ENCODE data around the gene KIF6.

The KIF6 gene

GRCh38 chr6:39476151-39476550 is 249.1 kb downstream of the KIF6 start:
- TF ChIP-seq GATA2 (IDR thresholded peaks at IDR 0.05; ENCODE audit: low read depth, low read length): no peak
- TF ChIP-seq GATA3 (IDR thresholded peaks at IDR 0.05; ENCODE audit: low read depth, low read length): no peak

GRCh38 chr6:39471954-39472659 is 253.1 kb downstream of the KIF6 start:
- TF ChIP-seq GATA2 (IDR thresholded peaks at IDR 0.05; ENCODE audit: low read depth, low read length) (no peak), GATA3 (IDR thresholded peaks at IDR 0.05; ENCODE audit: low read depth, low read length) (no peak)

GRCh38 chr6:39470506-39470905 is 254.7 kb downstream of the KIF6 start:
- TF ChIP-seq GATA3 (IDR thresholded peaks at IDR 0.05; ENCODE audit: low read depth, low read length): no peak
- no peak for TF ChIP-seq GATA2 (IDR thresholded peaks at IDR 0.05; ENCODE audit: low read depth, low read length)

GRCh38 chr6:39468385-39468784 is 256.8 kb downstream of the KIF6 start:
- TF ChIP-seq GATA2 (IDR thresholded peaks at IDR 0.05; ENCODE audit: low read depth, low read length) (no peak), GATA3 (IDR thresholded peaks at IDR 0.05; ENCODE audit: low read depth, low read length) (no peak)

- TF ChIP-seq GATA2 (IDR thresholded peaks at IDR 0.05; ENCODE audit: low read depth, low read length) (no peak), GATA3 (IDR thresholded peaks at IDR 0.05; ENCODE audit: low read depth, low read length) (no peak)
These were observed 258.6 kb downstream of the KIF6 start for GRCh38 chr6:39466631-39467030.

- TF ChIP-seq GATA2 (IDR thresholded peaks at IDR 0.05; ENCODE audit: low read depth, low read length): no peak
- no peak for TF ChIP-seq GATA3 (IDR thresholded peaks at IDR 0.05; ENCODE audit: low read depth, low read length)
These were observed 259.7 kb downstream of the KIF6 start for GRCh38 chr6:39465539-39465938.

GRCh38 chr6:39464067-39464466 is 261.1 kb downstream of the KIF6 start:
- TF ChIP-seq GATA3 (IDR thresholded peaks at IDR 0.05; ENCODE audit: low read depth, low read length) (peak; percentile 89), GATA2 (IDR thresholded peaks at IDR 0.05; ENCODE audit: low read depth, low read length) (peak; percentile 88)

GRCh38 chr6:39453956-39454524 is 271.2 kb downstream of the KIF6 start:
- TF ChIP-seq GATA3 (IDR thresholded peaks at IDR 0.05; ENCODE audit: low read depth, low read length): no peak
- no peak for TF ChIP-seq GATA2 (IDR thresholded peaks at IDR 0.05; ENCODE audit: low read depth, low read length)

- TF ChIP-seq GATA3 (IDR thresholded peaks at IDR 0.05; ENCODE audit: low read depth, low read length): no peak
- no peak for TF ChIP-seq GATA2 (IDR thresholded peaks at IDR 0.05; ENCODE audit: low read depth, low read length)
These were observed 272.0 kb downstream of the KIF6 start for GRCh38 chr6:39453241-39453640.

GRCh38 chr6:39452306-39453145 is 272.7 kb downstream of the KIF6 start:
- TF ChIP-seq GATA2 (IDR thresholded peaks at IDR 0.05; ENCODE audit: low read depth, low read length): no peak
- no peak for TF ChIP-seq GATA3 (IDR thresholded peaks at IDR 0.05; ENCODE audit: low read depth, low read length)

- TF ChIP-seq GATA2 (IDR thresholded peaks at IDR 0.05; ENCODE audit: low read depth, low read length): no peak
- TF ChIP-seq GATA3 (IDR thresholded peaks at IDR 0.05; ENCODE audit: low read depth, low read length): no peak
These were observed 273.4 kb downstream of the KIF6 start for GRCh38 chr6:39451831-39452230.

- no peak for TF ChIP-seq GATA3 (IDR thresholded peaks at IDR 0.05; ENCODE audit: low read depth, low read length)
- no peak for TF ChIP-seq GATA2 (IDR thresholded peaks at IDR 0.05; ENCODE audit: low read depth, low read length)
These were observed 276.2 kb downstream of the KIF6 start for GRCh38 chr6:39449022-39449421.

- TF ChIP-seq GATA2 (IDR thresholded peaks at IDR 0.05; ENCODE audit: low read depth, low read length): no peak
- no peak for TF ChIP-seq GATA3 (IDR thresholded peaks at IDR 0.05; ENCODE audit: low read depth, low read length)
These were observed 278.3 kb downstream of the KIF6 start for GRCh38 chr6:39446909-39447308.

- TF ChIP-seq GATA3 (IDR thresholded peaks at IDR 0.05; ENCODE audit: low read depth, low read length): no peak
- no peak for TF ChIP-seq GATA2 (IDR thresholded peaks at IDR 0.05; ENCODE audit: low read depth, low read length)
These were observed 279.5 kb downstream of the KIF6 start for GRCh38 chr6:39445667-39446066.

Measured in SH-SY5Y (cell line).